Mesothelial cell of epicardium (in vitro differentiated cells): ENCODE measurements around the gene MAGI1. TPM values are rescaled to one million over a fixed set of nuclear protein-coding genes. Genes with fewer than 3 reads are reported as not detected.

Experiments used
- DNase-seq, 2 experiments: peaks; one replicate each; pipeline ENCODE4 v3.0.0; 2021; ENCODE audit warnings: low spot score in 2 of 2; ENCODE audit not compliant: unreplicated experiment in 2 of 2
- H3K27ac Mint-ChIP-seq: 2 replicates; pipeline ENCODE4 v1.8.0; 2021; ENCODE audit warnings: mixed read lengths
- H3K27me3 Mint-ChIP-seq: 2 replicates; pipeline ENCODE4 v1.8.0; 2021; ENCODE audit warnings: low read depth, mixed read lengths
- H3K36me3 Mint-ChIP-seq: 2 replicates; pipeline ENCODE4 v1.8.0; 2021; ENCODE audit warnings: mixed read lengths
- H3K4me1 Mint-ChIP-seq: 2 replicates; pipeline ENCODE4 v1.8.0; 2021; ENCODE audit warnings: mixed read lengths
- H3K4me3 Mint-ChIP-seq: 2 replicates; pipeline ENCODE4 v1.8.0; 2021; ENCODE audit warnings: mild to moderate bottlenecking, moderate library complexity, mixed read lengths
- H3K9me3 Mint-ChIP-seq: 2 replicates; pipeline ENCODE4 v1.8.0; 2021; ENCODE audit warnings: mixed read lengths
- CTCF ChIP-seq: fragments of 200-600 bp; sonication (generic); IDR thresholded peaks from one replicate; pipeline ENCODE4 v1.5.0; 2021; ENCODE audit warnings: antibody characterized with exemption; ENCODE audit not compliant: unreplicated experiment
- total RNA-seq: library from RNA; stranded (reverse); gene quantifications from 3 replicates; pipeline ENCODE4 v1.2.1, GENCODE V29; 2021

The MAGI1 gene
- total RNA-seq, 1 donor from 2014 or later = 65.6 TPM

GRCh38 chr3:65537109-65537508 is 501.6 kb downstream of the MAGI1 start:
- Mint-ChIP-seq H3K36me3 (no peaks in the 10 kb centered on the region), H3K27me3 (no peaks in the 10 kb centered on the region), H3K9me3 (no peaks in the 10 kb centered on the region), H3K4me3 (no peak overlapping the region), H3K4me1 (peaks cover 2% of the 10 kb centered on the region), H3K27ac (no peak overlapping the region)
- DNase-seq = no peak
- TF ChIP-seq CTCF = no peak

DNA sequence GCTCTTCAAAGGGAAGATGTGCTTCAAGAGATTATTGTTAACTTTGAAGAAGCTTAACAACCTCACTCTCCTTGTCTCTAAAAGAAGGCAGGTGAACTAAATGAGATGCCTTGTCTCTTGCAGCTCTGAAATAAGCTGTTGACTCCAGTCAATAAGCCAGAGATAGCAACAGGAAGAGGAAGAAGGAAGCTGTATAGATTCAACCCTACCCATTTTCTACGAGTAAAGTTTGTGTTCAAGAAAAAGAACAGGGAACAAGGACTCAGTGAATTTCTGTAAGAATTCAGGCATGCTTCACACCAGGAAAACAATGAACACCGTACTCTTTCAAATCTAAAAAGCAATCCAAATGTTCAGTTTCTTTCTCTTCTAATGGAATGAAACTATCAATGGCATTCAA is 503.5 kb downstream of the MAGI1 start:
- peaks cover 2% of the 10 kb centered on the region for H3K4me1 Mint-ChIP-seq

GRCh38 chr3:65534805-65535204 is 503.9 kb downstream of the MAGI1 start:
- H3K4me3 Mint-ChIP-seq = no peak overlapping the region
- H3K36me3 Mint-ChIP-seq = no peaks in the 10 kb centered on the region
- DNase-seq = no peak
- H3K4me1 Mint-ChIP-seq = peaks cover 2% of the 10 kb centered on the region
- H3K9me3 Mint-ChIP-seq = no peaks in the 10 kb centered on the region
- no peak for TF ChIP-seq CTCF
- no peak overlapping the region for H3K27ac Mint-ChIP-seq
- H3K27me3 Mint-ChIP-seq = no peaks in the 10 kb centered on the region

More for the DNA sequence above, 503.5 kb downstream of the MAGI1 start:
- no peak overlapping the region for H3K27ac Mint-ChIP-seq
- TF ChIP-seq CTCF = no peak
- H3K27me3 Mint-ChIP-seq = no peaks in the 10 kb centered on the region
- DNase-seq = no peak
- no peaks in the 10 kb centered on the region for H3K36me3 Mint-ChIP-seq
- H3K9me3 Mint-ChIP-seq = no peaks in the 10 kb centered on the region
- no peak overlapping the region for H3K4me3 Mint-ChIP-seq

GRCh38 chr3:65532749-65533148 is 506.0 kb downstream of the MAGI1 start:
- H3K9me3 Mint-ChIP-seq = no peaks in the 10 kb centered on the region
- no peak for DNase-seq
- H3K27me3 Mint-ChIP-seq = no peaks in the 10 kb centered on the region
- no peak for TF ChIP-seq CTCF
- no peaks in the 10 kb centered on the region for H3K36me3 Mint-ChIP-seq
- H3K27ac Mint-ChIP-seq = no peak overlapping the region
- H3K4me3 Mint-ChIP-seq = no peak overlapping the region
- H3K4me1 Mint-ChIP-seq = peaks cover 2% of the 10 kb centered on the region

DNA sequence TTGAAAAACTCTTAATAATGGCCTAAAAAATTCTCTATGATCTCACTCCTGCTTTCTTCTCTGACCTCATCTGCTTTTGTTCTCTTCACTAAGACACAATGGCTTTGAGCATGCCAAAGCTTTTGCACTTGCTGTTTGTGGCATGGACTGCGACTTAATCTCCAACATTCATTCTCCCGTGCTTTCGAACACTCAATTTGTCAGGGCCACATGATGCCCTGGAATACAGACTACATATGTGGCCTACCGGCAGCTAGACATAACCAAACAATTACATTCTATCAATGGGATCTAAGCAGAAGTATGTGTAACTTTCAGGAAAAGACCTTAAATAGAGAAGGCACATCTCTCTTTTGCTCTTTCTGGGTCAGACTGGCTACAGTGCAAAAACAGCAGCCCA is 506.5 kb downstream of the MAGI1 start:
- no peak overlapping the region for H3K4me3 Mint-ChIP-seq
- no peaks in the 10 kb centered on the region for H3K36me3 Mint-ChIP-seq
- TF ChIP-seq CTCF = no peak
- DNase-seq = no peak
- no peaks in the 10 kb centered on the region for H3K27me3 Mint-ChIP-seq
- H3K27ac Mint-ChIP-seq = no peak overlapping the region
- no peaks in the 10 kb centered on the region for H3K9me3 Mint-ChIP-seq
- H3K4me1 Mint-ChIP-seq = peaks cover 2% of the 10 kb centered on the region

DNA sequence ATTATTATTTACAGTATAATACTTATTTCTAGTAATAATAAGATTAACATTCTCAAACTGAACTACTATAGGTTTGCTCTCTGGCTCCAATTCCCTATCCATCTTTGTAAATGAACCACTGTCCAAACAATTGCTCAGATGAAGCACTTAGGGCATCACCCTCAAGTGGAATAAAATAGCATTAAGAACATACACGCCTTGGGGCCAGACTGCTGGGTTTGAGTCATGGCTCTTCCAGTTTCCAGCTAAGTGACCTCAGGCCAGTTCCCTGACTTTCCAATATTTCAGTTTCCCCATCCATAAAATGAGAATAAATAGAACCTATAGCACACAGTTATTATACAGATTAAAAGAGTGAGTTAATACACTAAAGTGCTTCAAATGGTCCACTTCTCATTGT is 507.2 kb downstream of the MAGI1 start:
- no peaks in the 10 kb centered on the region for H3K9me3 Mint-ChIP-seq
- no peaks in the 10 kb centered on the region for H3K36me3 Mint-ChIP-seq
- no peak for TF ChIP-seq CTCF
- no peak for DNase-seq
- H3K27ac Mint-ChIP-seq = no peak overlapping the region
- no peak overlapping the region for H3K4me3 Mint-ChIP-seq
- peaks cover 2% of the 10 kb centered on the region for H3K4me1 Mint-ChIP-seq
- no peaks in the 10 kb centered on the region for H3K27me3 Mint-ChIP-seq
